WTC11 (cell line): ENCODE data around the gene RBM26. TPM values are rescaled to one million over a fixed set of nuclear protein-coding genes. Genes with fewer than 3 reads are reported as not detected.

Experiments used
- AR ChIP-seq: fragments of 250-450 bp; sonication (Bioruptor Pico); IDR thresholded peaks from 2 replicates; pipeline ENCODE4 v1.9.0; 2021; ENCODE audit warnings: mild to moderate bottlenecking
- ATF2 ChIP-seq: sonication (generic); formaldehyde crosslinking; IDR thresholded peaks from 2 replicates; pipeline ENCODE4 v1.8.1; 2022; ENCODE audit warnings: low read depth, missing genetic modification reagents, borderline replicate concordance
- ATF6 ChIP-seq: sonication (generic); formaldehyde crosslinking; IDR thresholded peaks from 2 replicates; pipeline ENCODE4 v1.8.1; 2023; ENCODE audit warnings: mild to moderate bottlenecking, missing genetic modification reagents
- CREB1 ChIP-seq: sonication (generic); formaldehyde crosslinking; IDR thresholded peaks from 2 replicates; pipeline ENCODE4 v1.8.0; 2023; ENCODE audit warnings: mild to moderate bottlenecking, missing genetic modification reagents
- E2F4 ChIP-seq: sonication (generic); formaldehyde crosslinking; IDR thresholded peaks from 2 replicates; pipeline ENCODE4 v1.8.1; 2022; ENCODE audit warnings: low read depth, mild to moderate bottlenecking, moderate library complexity, missing genetic modification reagents, borderline replicate concordance
- ELF4 ChIP-seq: sonication (generic); formaldehyde crosslinking; IDR thresholded peaks from 2 replicates; pipeline ENCODE4 v1.8.1; 2022; ENCODE audit warnings: low read depth, mild to moderate bottlenecking, moderate library complexity, missing genetic modification reagents
- EMX1 ChIP-seq: fragments of 250-450 bp; sonication (Bioruptor Pico); IDR thresholded peaks from 2 replicates; pipeline ENCODE4 v1.8.0; 2021; ENCODE audit warnings: mild to moderate bottlenecking
- ERG ChIP-seq: fragments of 250-450 bp; sonication (Bioruptor Pico); IDR thresholded peaks from 2 replicates; pipeline ENCODE4 v1.8.0; 2021; ENCODE audit warnings: mild to moderate bottlenecking
- FOXJ3 ChIP-seq: sonication (generic); formaldehyde crosslinking; IDR thresholded peaks from 2 replicates; pipeline ENCODE4 v1.9.0; 2021; ENCODE audit warnings: missing genetic modification reagents, mild to moderate bottlenecking, borderline replicate concordance
- FOXK1 ChIP-seq: sonication (generic); formaldehyde crosslinking; IDR thresholded peaks from 2 replicates; pipeline ENCODE4 v1.8.0; 2022; ENCODE audit warnings: mild to moderate bottlenecking, moderate library complexity, missing genetic modification reagents
- GRHL2 ChIP-seq: fragments of 250-450 bp; sonication (Bioruptor Pico); IDR thresholded peaks from 2 replicates; pipeline ENCODE4 v1.8.0; 2022; ENCODE audit warnings: mild to moderate bottlenecking, moderate library complexity; ENCODE audit not compliant: insufficient replicate concordance, severe bottlenecking
- HMGA2 ChIP-seq: fragments of 250-450 bp; sonication (Bioruptor Pico); IDR thresholded peaks from 2 replicates; pipeline ENCODE4 v1.4.0; 2021; ENCODE audit warnings: mild to moderate bottlenecking, moderate library complexity
- IRF2 ChIP-seq: sonication (generic); formaldehyde crosslinking; IDR thresholded peaks from 2 replicates; pipeline ENCODE4 v1.8.0; 2022; ENCODE audit warnings: low read depth, missing genetic modification reagents, borderline replicate concordance
- NR3C1 ChIP-seq: sonication (generic); formaldehyde crosslinking; conservative IDR thresholded peaks from 2 replicates; pipeline ENCODE4 v1.8.1; 2023; ENCODE audit warnings: low read depth, mild to moderate bottlenecking, missing genetic modification reagents
- RELA ChIP-seq: sonication (generic); formaldehyde crosslinking; IDR thresholded peaks from 2 replicates; pipeline ENCODE4 v1.8.1; 2022; ENCODE audit warnings: missing genetic modification reagents, mild to moderate bottlenecking, borderline replicate concordance
- RORB ChIP-seq: fragments of 250-450 bp; sonication (Bioruptor Pico); IDR thresholded peaks from 2 replicates; pipeline ENCODE4 v1.9.0; 2021; ENCODE audit warnings: mild to moderate bottlenecking
- STAT6 ChIP-seq: sonication (generic); formaldehyde crosslinking; conservative IDR thresholded peaks from 2 replicates; pipeline ENCODE4 v1.8.1; 2023; ENCODE audit warnings: mild to moderate bottlenecking, low read depth, missing genetic modification reagents, moderate library complexity
- TCF7 ChIP-seq: sonication (generic); formaldehyde crosslinking; IDR thresholded peaks from 2 replicates; pipeline ENCODE4 v1.8.0; 2022; ENCODE audit warnings: mild to moderate bottlenecking, low read depth, missing genetic modification reagents, moderate library complexity
- TP53 ChIP-seq: sonication (generic); formaldehyde crosslinking; IDR thresholded peaks from 2 replicates; pipeline ENCODE4 v1.8.1; 2023; ENCODE audit warnings: mild to moderate bottlenecking, missing genetic modification reagents
- ZNF416 ChIP-seq: fragments of 250-450 bp; sonication (Bioruptor Pico); IDR thresholded peaks from 2 replicates; pipeline ENCODE4 v1.9.0; 2021; ENCODE audit warnings: mild to moderate bottlenecking, inconsistent platforms
- total RNA-seq: library from RNA; stranded (reverse); gene quantifications from 3 replicates; pipeline ENCODE4 v1.2.3, GENCODE V29; 2021
- TF ChIP-seq, protein P1 (sequence below): fragments of 250-450 bp; sonication (Bioruptor Pico); IDR thresholded peaks from 2 replicates; pipeline ENCODE4 v2.1.2; 2022; ENCODE audit warnings: mild to moderate bottlenecking, moderate library complexity
- TF ChIP-seq, protein P2 (sequence below): fragments of 250-450 bp; sonication (Bioruptor Pico); IDR thresholded peaks from 2 replicates; pipeline ENCODE4 v1.9.0; 2021; ENCODE audit warnings: mild to moderate bottlenecking

Gene RBM26
- total RNA-seq, 1 experiment from 2014 or later = 64.1 TPM

- TF ChIP-seq STAT6 (CRISPR knock-in tag) = no peak
- no peak for TF ChIP-seq HMGA2 (CRISPR knock-in tag)
- TF ChIP-seq RELA (CRISPR knock-in tag) = no peak
- TF ChIP-seq IRF2 = no peak
- no peak for TF ChIP-seq ZNF416 (CRISPR knock-in tag)
- TF ChIP-seq ELF4 = no peak
- TF ChIP-seq, protein P1, sequence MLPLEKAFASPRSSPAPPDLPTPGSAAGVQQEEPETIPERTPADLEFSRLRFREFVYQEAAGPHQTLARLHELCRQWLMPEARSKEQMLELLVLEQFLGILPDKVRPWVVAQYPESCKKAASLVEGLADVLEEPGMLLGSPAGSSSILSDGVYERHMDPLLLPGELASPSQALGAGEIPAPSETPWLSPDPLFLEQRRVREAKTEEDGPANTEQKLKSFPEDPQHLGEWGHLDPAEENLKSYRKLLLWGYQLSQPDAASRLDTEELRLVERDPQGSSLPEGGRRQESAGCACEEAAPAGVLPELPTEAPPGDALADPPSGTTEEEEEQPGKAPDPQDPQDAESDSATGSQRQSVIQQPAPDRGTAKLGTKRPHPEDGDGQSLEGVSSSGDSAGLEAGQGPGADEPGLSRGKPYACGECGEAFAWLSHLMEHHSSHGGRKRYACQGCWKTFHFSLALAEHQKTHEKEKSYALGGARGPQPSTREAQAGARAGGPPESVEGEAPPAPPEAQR (CRISPR knock-in tag) = no peak
- TF ChIP-seq NR3C1 = no peak
- no peak for TF ChIP-seq TP53 (CRISPR knock-in tag)
- TF ChIP-seq EMX1 (CRISPR knock-in tag) = no peak
- TF ChIP-seq GRHL2 (CRISPR knock-in tag) = no peak
- TF ChIP-seq TCF7 (CRISPR knock-in tag) = no peak
- no peak for TF ChIP-seq CREB1 (CRISPR knock-in tag)
- no peak for TF ChIP-seq ATF2 (CRISPR knock-in tag)
- TF ChIP-seq, protein P2, sequence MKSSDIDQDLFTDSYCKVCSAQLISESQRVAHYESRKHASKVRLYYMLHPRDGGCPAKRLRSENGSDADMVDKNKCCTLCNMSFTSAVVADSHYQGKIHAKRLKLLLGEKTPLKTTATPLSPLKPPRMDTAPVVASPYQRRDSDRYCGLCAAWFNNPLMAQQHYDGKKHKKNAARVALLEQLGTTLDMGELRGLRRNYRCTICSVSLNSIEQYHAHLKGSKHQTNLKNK (CRISPR knock-in tag) = no peak
- no peak for TF ChIP-seq AR (CRISPR knock-in tag)
- no peak for TF ChIP-seq ERG (CRISPR knock-in tag)
- no peak for TF ChIP-seq RORB (CRISPR knock-in tag)
- no peak for TF ChIP-seq FOXJ3 (CRISPR knock-in tag)
- no peak for TF ChIP-seq FOXK1
- no peak for TF ChIP-seq ATF6
- TF ChIP-seq E2F4 (CRISPR knock-in tag) = 0 out of 2 replicates have a peak, but pooled peaks have one; percentile 62
These were observed at the start of gene RBM26 (continued) for GRCh38 chr13:79405831-79406596.
